ENCODE measurements around the gene ZNF358. TPM values are rescaled to one million over a fixed set of nuclear protein-coding genes. Genes with fewer than 3 reads are reported as not detected.

The ZNF358 gene
- total and polyA plus RNA-seq, 3 donors from 2014 or later = 21.0 to 35.9 (median 28.7) TPM

DNA sequence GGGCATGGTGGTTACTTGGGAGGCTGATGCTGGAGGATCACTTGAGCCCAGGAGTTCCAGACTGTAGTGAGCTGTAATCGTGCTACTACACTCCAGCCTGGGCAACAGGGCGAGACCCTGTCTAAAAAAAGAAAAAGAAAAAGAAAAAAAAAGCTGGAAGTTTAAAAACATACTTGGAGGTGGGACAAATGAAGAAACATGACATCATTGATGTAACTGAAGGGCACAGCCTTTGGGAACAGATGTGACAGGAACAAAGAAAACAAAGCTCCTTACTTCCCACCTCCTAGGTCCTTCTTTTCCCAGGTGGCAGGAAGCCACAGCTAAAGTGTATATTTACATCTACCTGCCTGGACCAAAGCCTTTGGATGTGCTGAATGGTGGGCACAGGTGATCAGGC lies 29.0 kb upstream of the ZNF358 start:
- intact Hi-C loops (cut with DNase I; ENCODE audit: low total_unique reads) = no loop called here
- H3K4me3 ChIP-seq = no peak overlapping the region
- peaks cover 20% of the 10 kb centered on the region for H3K4me1 ChIP-seq
- TF ChIP-seq, protein P1, sequence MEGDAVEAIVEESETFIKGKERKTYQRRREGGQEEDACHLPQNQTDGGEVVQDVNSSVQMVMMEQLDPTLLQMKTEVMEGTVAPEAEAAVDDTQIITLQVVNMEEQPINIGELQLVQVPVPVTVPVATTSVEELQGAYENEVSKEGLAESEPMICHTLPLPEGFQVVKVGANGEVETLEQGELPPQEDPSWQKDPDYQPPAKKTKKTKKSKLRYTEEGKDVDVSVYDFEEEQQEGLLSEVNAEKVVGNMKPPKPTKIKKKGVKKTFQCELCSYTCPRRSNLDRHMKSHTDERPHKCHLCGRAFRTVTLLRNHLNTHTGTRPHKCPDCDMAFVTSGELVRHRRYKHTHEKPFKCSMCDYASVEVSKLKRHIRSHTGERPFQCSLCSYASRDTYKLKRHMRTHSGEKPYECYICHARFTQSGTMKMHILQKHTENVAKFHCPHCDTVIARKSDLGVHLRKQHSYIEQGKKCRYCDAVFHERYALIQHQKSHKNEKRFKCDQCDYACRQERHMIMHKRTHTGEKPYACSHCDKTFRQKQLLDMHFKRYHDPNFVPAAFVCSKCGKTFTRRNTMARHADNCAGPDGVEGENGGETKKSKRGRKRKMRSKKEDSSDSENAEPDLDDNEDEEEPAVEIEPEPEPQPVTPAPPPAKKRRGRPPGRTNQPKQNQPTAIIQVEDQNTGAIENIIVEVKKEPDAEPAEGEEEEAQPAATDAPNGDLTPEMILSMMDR (IDR thresholded peaks at IDR 0.05) = no peak
- H3K36me3 ChIP-seq (ENCODE audit: low read depth, missing control alignments) = no peaks in the 10 kb centered on the region
- H3K27me3 ChIP-seq = no peaks in the 10 kb centered on the region
- DNase-seq = no peak
- H3K27ac ChIP-seq = no peak overlapping the region
- H3K9me3 ChIP-seq = no peaks in the 10 kb centered on the region
- WGBS, 2 donors = 70 to 73% methylated on average over 2 of the region's 2 CpGs

DNA sequence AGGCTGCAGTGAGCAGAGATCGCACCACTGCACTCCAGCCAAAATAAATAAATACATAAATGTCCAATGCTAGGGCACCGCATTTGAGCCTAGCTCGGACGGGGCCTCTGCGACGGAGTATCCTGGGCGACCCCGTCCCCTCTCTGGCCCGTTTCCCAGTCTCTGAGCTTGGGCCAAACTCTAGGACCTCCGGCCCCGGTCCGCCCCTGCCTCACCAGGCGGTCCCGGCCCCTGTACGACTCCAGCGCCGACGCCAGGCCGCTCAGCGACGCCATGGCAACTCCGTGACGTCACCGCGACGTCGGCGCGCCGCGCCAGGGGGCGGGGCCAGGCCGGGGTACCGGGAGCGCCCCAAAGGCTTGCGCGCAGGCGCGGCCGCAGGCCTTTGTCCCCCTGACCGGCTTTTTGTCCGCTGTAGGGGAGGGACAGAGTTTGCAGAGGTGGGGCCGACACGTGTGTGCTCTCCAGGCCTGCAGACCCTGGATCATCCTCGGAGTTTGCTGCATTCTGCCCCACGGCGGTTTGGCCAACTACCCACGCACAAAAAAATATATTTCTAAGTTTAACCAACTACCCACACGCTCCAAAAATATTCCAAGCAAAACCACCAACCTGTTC lies 27.1 kb upstream of the ZNF358 start, which contains the start of gene PEX11G:
PEX11G (minus strand) TSS at position 300 of the 618 bp plus-strand sequence; CDS start at position 275, 25 bp downstream.
- WGBS, 2 donors = 0 to 1% methylated on average over 16 to 49 of the region's 49 CpGs
- peak within 1 kb of the TSS; percentile 70 to 82 for H3K4me3 ChIP-seq
- H3K4me1 ChIP-seq = peaks cover 11% of the 10 kb centered on the region
- H3K27me3 ChIP-seq = no peaks in the 10 kb centered on the region
- H3K9me3 ChIP-seq = no peaks in the 10 kb centered on the region
- peak within 1 kb of the TSS; percentile 91 to 93 for H3K27ac ChIP-seq
- TF ChIP-seq, protein P1 (IDR thresholded peaks at IDR 0.05) = no peak
- peak; percentile 37 for TF ChIP-seq POLR2A (IDR thresholded peaks at IDR 0.05)
- intact Hi-C loops (cut with DNase I; ENCODE audit: low total_unique reads) = no loop called here
- peak; percentile 91 for DNase-seq
- no peaks in the 10 kb centered on the region for H3K36me3 ChIP-seq (ENCODE audit: low read depth, missing control alignments)

DNA sequence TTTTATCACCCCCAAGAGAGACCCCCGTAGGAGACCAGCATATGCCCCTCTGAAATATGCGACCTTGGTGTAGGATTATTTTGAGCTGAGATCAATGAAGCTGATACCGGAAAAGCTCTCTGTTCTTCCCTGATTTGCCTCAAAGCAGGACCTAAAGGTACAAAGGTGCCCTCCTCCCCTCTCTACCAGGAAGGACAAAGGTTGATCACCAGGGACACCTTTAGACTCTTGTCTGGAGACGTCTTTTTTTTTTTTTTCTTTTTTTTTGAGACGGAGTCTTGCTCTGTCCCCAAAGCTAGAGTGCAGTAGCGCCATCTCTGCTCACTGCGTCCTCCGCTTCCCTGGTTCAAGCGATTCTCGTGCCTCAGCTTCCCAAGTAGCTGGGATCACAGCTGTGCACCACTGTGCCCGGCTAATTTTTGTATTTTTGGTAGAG lies 26.3 kb upstream of the ZNF358 start:
- H3K4me3 ChIP-seq = peak overlapping the region; percentile 70 to 82

DNA sequence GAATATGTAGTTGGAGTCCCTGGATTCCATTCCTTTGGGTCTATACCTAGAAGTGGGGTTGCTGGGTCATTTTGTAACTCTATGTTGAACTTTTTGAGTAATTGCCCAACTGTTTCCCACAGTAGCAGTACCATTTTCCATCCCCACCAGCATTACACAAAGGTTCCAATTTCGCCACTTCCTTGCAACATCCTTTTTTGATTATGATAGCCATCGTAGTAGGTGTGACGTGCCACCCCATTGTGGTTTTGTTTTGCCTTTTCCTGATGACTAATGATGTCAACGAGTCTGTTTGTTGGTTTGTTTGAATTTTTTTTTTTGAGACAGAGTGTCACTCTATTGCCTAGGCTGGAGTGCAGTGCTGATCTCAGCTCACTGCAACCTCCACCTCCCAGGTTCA lies 23.8 kb upstream of the ZNF358 start:
- no peaks in the 10 kb centered on the region for H3K9me3 ChIP-seq
- H3K4me3 ChIP-seq = no peak overlapping the region
- peaks cover 24% of the 10 kb centered on the region for H3K4me1 ChIP-seq
- H3K27me3 ChIP-seq = no peaks in the 10 kb centered on the region
- no peak overlapping the region for H3K27ac ChIP-seq
- 80 to 89% methylated on average over 4 of the region's 4 CpGs for WGBS, 2 donors
- TF ChIP-seq, protein P1 (IDR thresholded peaks at IDR 0.05) = no peak
- TF ChIP-seq POLR2A (IDR thresholded peaks at IDR 0.05) = no peak
- no peaks in the 10 kb centered on the region for H3K36me3 ChIP-seq (ENCODE audit: low read depth, missing control alignments)
- DNase-seq = no peak
- intact Hi-C loops (cut with DNase I; ENCODE audit: low total_unique reads) = no loop called here

More for the DNA sequence above, 26.3 kb upstream of the ZNF358 start:
- no peaks in the 10 kb centered on the region for H3K27me3 ChIP-seq
- H3K36me3 ChIP-seq (ENCODE audit: low read depth, missing control alignments) = no peaks in the 10 kb centered on the region
- TF ChIP-seq POLR2A (IDR thresholded peaks at IDR 0.05) = no peak
- TF ChIP-seq, protein P1 (IDR thresholded peaks at IDR 0.05) = no peak
- no peak for DNase-seq
- H3K4me1 ChIP-seq = peaks cover 19% of the 10 kb centered on the region
- WGBS, 2 donors = 63% methylated on average over 11 of the region's 11 CpGs
- peak overlapping the region in 1 of 2 donors; percentile 93 for H3K27ac ChIP-seq
- intact Hi-C loops (cut with DNase I; ENCODE audit: low total_unique reads) = no loop called here
- no peaks in the 10 kb centered on the region for H3K9me3 ChIP-seq

DNA sequence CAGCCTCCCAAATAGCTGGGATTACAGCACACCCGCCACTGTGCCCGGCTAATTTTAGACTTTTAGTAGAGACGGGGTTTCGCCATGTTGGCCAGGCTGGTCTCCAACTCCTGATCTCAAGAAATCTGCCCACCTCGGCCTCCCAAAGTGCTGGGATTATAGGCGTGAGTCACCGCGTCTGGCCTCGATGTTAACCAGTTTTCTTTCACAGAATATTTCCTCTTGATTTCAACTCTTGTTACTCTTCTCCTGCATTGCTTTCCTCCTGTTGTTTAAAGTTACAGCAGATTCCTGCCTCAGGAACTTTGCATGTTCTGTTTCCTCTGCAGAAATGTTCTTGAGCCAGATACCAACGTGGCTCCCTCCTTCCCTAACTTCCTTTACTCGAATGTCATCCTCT lies 23.3 kb upstream of the ZNF358 start:
- 88 to 90% methylated on average over 11 of the region's 11 CpGs for WGBS, 2 donors
- intact Hi-C loops (cut with DNase I; ENCODE audit: low total_unique reads) = no loop called here
- H3K27ac ChIP-seq = no peak overlapping the region
- H3K9me3 ChIP-seq = no peaks in the 10 kb centered on the region
- H3K36me3 ChIP-seq (ENCODE audit: low read depth, missing control alignments) = no peaks in the 10 kb centered on the region
- H3K27me3 ChIP-seq = no peaks in the 10 kb centered on the region
- DNase-seq = no peak
- H3K4me3 ChIP-seq = no peak overlapping the region
- TF ChIP-seq POLR2A (IDR thresholded peaks at IDR 0.05) = no peak
- TF ChIP-seq, protein P1 (IDR thresholded peaks at IDR 0.05) = no peak
- peaks cover 24% of the 10 kb centered on the region for H3K4me1 ChIP-seq

Data from testis (tissue), 3 donors.